HG03378 (cell line): ENCODE results near the gene CDCA5.

Experiments
- ATAC-seq: cut with Tn5 transposase; IDR thresholded peaks from one replicate; pipeline ENCODE4 v1.9.1; 2021; ENCODE audit warnings: mild to moderate bottlenecking, moderate library complexity; ENCODE audit not compliant: unreplicated experiment

Gene CDCA5

GRCh38 chr11:65077451-65077850, 6.4 kb downstream of the CDCA5 start:
- ATAC-seq = no peak

GRCh38 chr11:65072631-65072966, 11.2 kb downstream of the CDCA5 start:
- no peak for ATAC-seq

- ATAC-seq = no peak
These were observed 11.8 kb downstream of the CDCA5 start for GRCh38 chr11:65071907-65072630.

GRCh38 chr11:65069217-65069616, 14.6 kb downstream of the CDCA5 start:
- ATAC-seq = no peak

- ATAC-seq = no peak
These were observed 16.4 kb downstream of the CDCA5 start for GRCh38 chr11:65067446-65067845.

GRCh38 chr11:65066805-65067291, 17.0 kb downstream of the CDCA5 start:
- no peak for ATAC-seq

- ATAC-seq = no peak
These were observed 17.5 kb downstream of the CDCA5 start for GRCh38 chr11:65066315-65066714.

GRCh38 chr11:65065851-65066250, 18.0 kb downstream of the CDCA5 start:
- ATAC-seq = no peak

GRCh38 chr11:65064847-65065240, 19.0 kb downstream of the CDCA5 start:
- no peak for ATAC-seq

- no peak for ATAC-seq
These were observed 20.3 kb downstream of the CDCA5 start for GRCh38 chr11:65063532-65063931.

- no peak for ATAC-seq
These were observed 22.9 kb downstream of the CDCA5 start for GRCh38 chr11:65060913-65061408.

GRCh38 chr11:65059959-65060824, 23.6 kb downstream of the CDCA5 start:
- ATAC-seq = no peak

GRCh38 chr11:65059523-65059922, 24.3 kb downstream of the CDCA5 start:
- no peak for ATAC-seq

- ATAC-seq = no peak
These were observed 25.3 kb downstream of the CDCA5 start, which contains the start of gene NAALADL1 for GRCh38 chr11:65058419-65059054. Gene NAALADL1, minus strand, starts transcription at chr11:65058553. Its CDS starts 32 bp downstream, at chr11:65058521.

- no peak for ATAC-seq
These were observed 25.8 kb downstream of the CDCA5 start for GRCh38 chr11:65058012-65058411.

GRCh38 chr11:65057526-65057925, 26.3 kb downstream of the CDCA5 start:
- ATAC-seq = no peak

GRCh38 chr11:65056999-65057398, 26.8 kb downstream of the CDCA5 start:
- ATAC-seq = no peak

- no peak for ATAC-seq
These were observed 28.3 kb downstream of the CDCA5 start for GRCh38 chr11:65055538-65055937.

- no peak for ATAC-seq
These were observed 29.9 kb downstream of the CDCA5 start for GRCh38 chr11:65053827-65054508.

GRCh38 chr11:65051398-65051858, 32.4 kb downstream of the CDCA5 start:
- no peak for ATAC-seq
